ENCODE measurements around the gene NR1H2.

Gene NR1H2

DNA sequence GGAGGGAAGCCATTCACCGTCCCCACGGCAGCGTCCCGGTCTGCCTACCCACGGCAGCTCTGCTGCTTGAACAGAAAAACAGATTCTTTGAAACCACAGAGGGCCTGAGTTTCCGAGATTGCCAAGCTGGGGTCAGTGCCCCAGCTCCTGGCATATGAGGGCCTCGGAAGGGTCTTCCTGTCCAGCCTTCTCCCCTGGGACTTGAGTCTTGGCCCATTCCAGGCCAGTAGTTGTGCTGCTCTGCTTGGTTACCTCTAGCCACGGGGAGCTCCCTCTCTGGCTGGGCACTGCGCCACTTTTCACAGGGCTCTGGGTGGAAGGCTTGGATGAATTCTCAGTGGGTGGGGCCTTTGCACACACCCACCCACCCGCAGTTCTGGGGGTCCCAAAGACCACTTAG, 33.9 kb downstream of the NR1H2 start:
- ChIA-PET CTCF (interaction anchor here (0.7 to 1.0 kb wide), 4 partner anchors 41 to 146 kb away, joined by 3 read pairs; no protein-coding TSS in a partner anchor), POLR2A (no interaction called here)
- no peak for DNase-seq (ENCODE audit: extremely low spot score)
- no peak for TF ChIP-seq CTCF (IDR thresholded peaks at IDR 0.05; ENCODE audit: control extremely low read depth, extremely low read depth, low read depth, missing control alignments)

- CTCF ChIA-PET: interaction anchor here (0.6 to 1.1 kb wide), 3 partner anchors 28 to 55 kb away, joined by 3 to 4 read pairs (median 4); partner anchors contain the start of gene POLD1
- POLR2A ChIA-PET: interaction anchor here (0.6 kb wide), 1 partner anchor 484 kb away, joined by 3 read pairs; no protein-coding TSS in a partner anchor
- TF ChIP-seq CTCF (IDR thresholded peaks at IDR 0.05; ENCODE audit: control extremely low read depth, extremely low read depth, low read depth, missing control alignments): no peak
- no peak for DNase-seq (ENCODE audit: extremely low spot score)
These were observed 36.2 kb downstream of the NR1H2 start for GRCh38 chr19:50412419-50412818.

DNA sequence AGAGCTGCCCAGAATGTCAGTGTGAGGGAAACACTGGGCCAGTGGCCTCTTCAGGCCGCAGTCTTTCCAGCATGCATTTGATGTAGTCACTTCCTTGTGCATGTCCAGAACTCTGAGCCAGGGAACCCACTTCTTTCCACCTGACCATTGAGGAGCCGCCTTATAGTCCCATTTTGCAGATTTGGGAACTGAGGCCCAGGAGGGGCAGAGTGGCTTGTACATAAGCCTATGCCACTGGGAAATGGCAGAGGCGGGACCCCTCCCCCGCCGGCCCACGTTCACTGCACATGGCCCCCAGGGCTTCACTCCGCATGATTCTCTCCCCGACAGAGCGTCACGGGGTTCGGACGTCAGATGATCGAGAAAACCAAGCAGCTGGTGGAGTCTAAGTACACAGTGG, 36.8 kb downstream of the NR1H2 start:
- POLR2A ChIA-PET: no interaction called here
- no peak for TF ChIP-seq CTCF (IDR thresholded peaks at IDR 0.05; ENCODE audit: control extremely low read depth, extremely low read depth, low read depth, missing control alignments)
- no peak for DNase-seq (ENCODE audit: extremely low spot score)
- CTCF ChIA-PET: no interaction called here

DNA sequence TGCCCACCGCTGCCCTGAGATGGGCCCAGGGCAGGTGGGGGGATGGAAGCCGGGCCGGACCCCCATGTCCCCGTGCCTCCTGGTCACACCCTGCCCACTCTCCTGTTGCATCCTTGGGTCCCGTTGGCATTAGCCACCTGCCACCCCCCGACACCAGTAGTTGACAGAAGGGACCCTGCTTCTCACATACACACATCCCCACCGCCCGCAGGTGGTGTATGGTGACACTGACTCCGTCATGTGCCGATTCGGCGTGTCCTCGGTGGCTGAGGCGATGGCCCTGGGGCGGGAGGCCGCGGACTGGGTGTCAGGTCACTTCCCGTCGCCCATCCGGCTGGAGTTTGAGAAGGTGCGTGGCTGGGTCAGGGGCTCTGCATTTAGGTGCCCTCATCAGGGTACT, 37.3 kb downstream of the NR1H2 start:
- ChIA-PET CTCF (no interaction called here), POLR2A (no interaction called here)
- TF ChIP-seq CTCF (IDR thresholded peaks at IDR 0.05; ENCODE audit: control extremely low read depth, extremely low read depth, low read depth, missing control alignments): no peak
- no peak for DNase-seq (ENCODE audit: extremely low spot score)

- CTCF ChIA-PET: interaction anchor here (0.7 to 1.9 kb wide), 24 partner anchors 10 to 507 kb away, joined by 3 to 12 read pairs (median 5); partner anchors contain the start of genes NAPSA, NR1H2 and POLD1
- POLR2A ChIA-PET: interaction anchor here (0.7 kb wide), 1 partner anchor 14 kb away, joined by 4 read pairs; no protein-coding TSS in a partner anchor
These were observed 38.8 kb downstream of the NR1H2 start for GRCh38 chr19:50414864-50415660.

GRCh38 chr19:50415661-50416033, 39.4 kb downstream of the NR1H2 start:
- ChIA-PET CTCF (interaction anchor here (0.7 to 1.9 kb wide), 24 partner anchors 9 to 507 kb away, joined by 3 to 12 read pairs (median 5); partner anchors contain the start of genes NAPSA, NR1H2 and POLD1), POLR2A (interaction anchor here (0.7 kb wide), 1 partner anchor 13 kb away, joined by 4 read pairs; no protein-coding TSS in a partner anchor)
- TF ChIP-seq CTCF (IDR thresholded peaks at IDR 0.05; ENCODE audit: control extremely low read depth, extremely low read depth, low read depth, missing control alignments): no peak
- DNase-seq (ENCODE audit: extremely low spot score): peak; percentile 96

More at GRCh38 chr19:50414864-50415660, 38.8 kb downstream of the NR1H2 start:
- peak; percentile 90 for DNase-seq (ENCODE audit: extremely low spot score)
- peak; percentile 96 for TF ChIP-seq CTCF (IDR thresholded peaks at IDR 0.05; ENCODE audit: control extremely low read depth, extremely low read depth, low read depth, missing control alignments)
